ENCODE results near the gene TMEM14A. TPM values are rescaled to one million over a fixed set of nuclear protein-coding genes. Genes with fewer than 3 reads are reported as not detected.

Gene TMEM14A
- total and polyA plus RNA-seq, 9 of the 15 experiments (the other 6 are each of a cell fraction or from before 2014, with no cell fraction given): 3.5 to 43.3 (median 8.5) TPM

- TF ChIP-seq BMI1 (IDR thresholded peaks at IDR 0.05; ENCODE audit: low read length) (no peak), ZNF766 (CRISPR knock-in tag; conservative IDR thresholded peaks at IDR 0.05) (0 out of 2 replicates have a peak, but pooled peaks have one; percentile 25), HDAC2 (IDR thresholded peaks at IDR 0.05) (peak; percentile 61; the same call in 1 of the 2 replicates), PML (IDR thresholded peaks at IDR 0.05; ENCODE audit: low read length) (no peak), PURB (CRISPR knock-in tag; IDR thresholded peaks at IDR 0.05; ENCODE audit: low read depth) (no peak), TCF3 (CRISPR knock-in tag; IDR thresholded peaks at IDR 0.05) (peak; percentile 62), MYBL2 (IDR thresholded peaks at IDR 0.05; ENCODE audit: low read depth) (peak; percentile 60; the same call in 1 of the 2 replicates), MYBL2 (CRISPR knock-in tag; IDR thresholded peaks at IDR 0.05; ENCODE audit: borderline replicate concordance) (no peak), ZNF354B (CRISPR knock-in tag; IDR thresholded peaks at IDR 0.05) (no peak), HNRNPUL1 (IDR thresholded peaks at IDR 0.05; ENCODE audit: low read length) (no peak), JUND (IDR thresholded peaks at IDR 0.05; ENCODE audit: borderline replicate concordance, low read depth, low read length) (peak; percentile 40; the same call in 1 of the 2 replicates), JUND (tag; IDR thresholded peaks at IDR 0.05; ENCODE audit: borderline replicate concordance, low read depth, low read length) (no peak), TEAD4 (IDR thresholded peaks at IDR 0.05; ENCODE audit: low read length) (peak; percentile 75), TEAD4 (CRISPR knock-in tag; IDR thresholded peaks at IDR 0.05; ENCODE audit: borderline replicate concordance) (no peak), SOX6 (IDR thresholded peaks at IDR 0.05) (peak; percentile 76), KDM1A (IDR thresholded peaks at IDR 0.05) (peak; percentile 72 to 77), CBFA2T2 (conservative IDR thresholded peaks at IDR 0.05) (peak; percentile 79), KLF16 (IDR thresholded peaks at IDR 0.05) (peak; percentile 23; the same call in 1 of the 2 replicates), NBN (IDR thresholded peaks at IDR 0.05; ENCODE audit: low read depth) (0 out of 2 replicates have a peak, but pooled peaks have one; percentile 30), EP300 (IDR thresholded peaks at IDR 0.05; ENCODE audit: low read length) (peak; percentile 64; the same call in 1 of the 2 replicates), BCOR (IDR thresholded peaks at IDR 0.05) (peak; percentile 23; the same call in 1 of the 2 replicates), SETDB1 (IDR thresholded peaks at IDR 0.05; ENCODE audit: low read length) (no peak), KLF13 (tag; IDR thresholded peaks at IDR 0.05; ENCODE audit: borderline replicate concordance, low read depth) (no peak), FOXM1 (IDR thresholded peaks at IDR 0.05; ENCODE audit: low read depth) (peak; percentile 73), FOXM1 (CRISPR knock-in tag; IDR thresholded peaks at IDR 0.05; ENCODE audit: low read depth) (no peak), PREB (CRISPR knock-in tag; IDR thresholded peaks at IDR 0.05) (no peak), CBX1 (IDR thresholded peaks at IDR 0.05; ENCODE audit: low read depth) (no peak), SUPT5H (IDR thresholded peaks at IDR 0.05) (no peak), GATA2 (CRISPR knock-in tag; IDR thresholded peaks at IDR 0.05) (peak; percentile 74), HDAC1 (IDR thresholded peaks at IDR 0.05) (peak in 1 of 2 experiments; percentile 25; a peak in 1 of 4 replicates), TAL1 (IDR thresholded peaks at IDR 0.05) (peak; percentile 63), ELK3 (CRISPR knock-in tag; IDR thresholded peaks at IDR 0.05) (no peak), ARID1B (IDR thresholded peaks at IDR 0.05) (peak; percentile 81), CREM (IDR thresholded peaks at IDR 0.05; ENCODE audit: low read depth) (peak; percentile 26; the same call in 1 of the 2 replicates), NFIC (IDR thresholded peaks at IDR 0.05) (peak; percentile 34; the same call in 1 of the 2 replicates), SMARCA4 (IDR thresholded peaks at IDR 0.05) (peak; percentile 33; the same call in 1 of the 2 replicates)
Observed at GRCh38 chr6:52643158-52643557, 27.8 kb upstream of the TMEM14A start (continued).

Data from K562 (cell line).